MCF 10A (cell line): Measurements from ENCODE around the gene KLHL40. TPM values are rescaled to one million over a fixed set of nuclear protein-coding genes. Genes with fewer than 3 reads are reported as not detected.

Experiments
- BruUV-seq: library from RNA; stranded (reverse); fragments of 400-500 nt; replicated peaks from 2 replicates; lab custom pipeline; 2021; lab: Mats Ljungman, UMichigan
- CTCF ChIA-PET: fragments of 300-600 bp; sonication (Branson Sonifier 250); formaldehyde crosslinking; extraction: SDS; loops from one replicate; lab custom pipeline; 2021; ENCODE audit warnings: antibody characterized with exemption, inconsistent platforms; lab: Yijun Ruan, JAX
- POLR2A ChIA-PET: fragments of 300-600, 350-650 bp; sonication (Branson Sonifier 250); formaldehyde crosslinking; extraction: SDS; loops from one replicate; lab custom pipeline; 2020; ENCODE audit warnings: antibody characterized with exemption, inconsistent platforms; lab: Yijun Ruan, JAX
- DNase-seq: peaks from one replicate; pipeline ENCODE4 v3.0.0-alpha.2; 2018; ENCODE audit not compliant: unreplicated experiment
- H3K27ac Mint-ChIP-seq: one replicate; pipeline ENCODE4 v1.8.0; 2022; ENCODE audit warnings: mild to moderate bottlenecking, low read depth, mixed read lengths; ENCODE audit not compliant: unreplicated experiment
- H3K27me3 Mint-ChIP-seq: one replicate; pipeline ENCODE4 v1.8.0; 2022; ENCODE audit warnings: mixed read lengths; ENCODE audit not compliant: insufficient read depth, unreplicated experiment
- H3K36me3 Mint-ChIP-seq: one replicate; pipeline ENCODE4 v1.8.0; 2022; ENCODE audit warnings: mild to moderate bottlenecking, moderate library complexity, mixed read lengths; ENCODE audit not compliant: insufficient read depth, unreplicated experiment
- H3K4me1 Mint-ChIP-seq: one replicate; pipeline ENCODE4 v1.8.0; 2022; ENCODE audit warnings: mixed read lengths; ENCODE audit not compliant: insufficient read depth, unreplicated experiment
- H3K4me3 Mint-ChIP-seq: one replicate; pipeline ENCODE4 v1.8.0; 2022; ENCODE audit warnings: mild to moderate bottlenecking, moderate library complexity, mixed read lengths; ENCODE audit not compliant: unreplicated experiment
- H3K9me3 Mint-ChIP-seq: one replicate; pipeline ENCODE4 v1.8.0; 2022; ENCODE audit warnings: mixed read lengths; ENCODE audit not compliant: unreplicated experiment
- intact Hi-C: fragments of 100-400 bp; cut with micrococcal nuclease; formaldehyde crosslinking; loops from 2 replicates; pipeline ENCODE4 v1.14.1; 2022
- total RNA-seq: library from RNA; stranded (reverse); gene quantifications from 2 replicates; pipeline ENCODE4 v1.2.3, GENCODE V29; 2022
- TF ChIP-seq, protein P1 (sequence below): fragments of 200-600 bp; IDR thresholded peaks from one replicate; pipeline ENCODE4 v1.8.0; 2022; ENCODE audit warnings: antibody characterized with exemption, mild to moderate bottlenecking; ENCODE audit not compliant: unreplicated experiment

KLHL40 gene
- total RNA-seq, 1 experiment from 2014 or later: not detected

DNA sequence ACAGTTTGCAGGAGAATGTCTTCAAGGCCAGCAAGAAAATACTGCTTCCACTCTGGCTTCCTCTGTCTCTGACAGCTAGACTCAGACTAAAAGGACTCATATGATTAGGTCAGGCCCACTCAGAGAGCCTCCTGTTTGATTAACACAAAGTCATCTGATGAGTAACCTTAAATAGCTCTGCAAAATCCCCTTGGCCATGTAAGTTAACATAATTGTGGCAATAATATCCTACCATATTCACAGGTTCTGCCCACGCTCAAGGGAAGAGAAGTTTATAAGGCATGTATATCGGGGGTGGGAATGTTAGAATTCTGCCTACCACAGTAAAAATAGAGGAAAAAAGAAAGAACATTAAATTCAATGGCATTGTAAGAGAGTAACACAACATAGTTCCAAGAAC is 37.9 kb downstream of the KLHL40 start:
- no TSS peak for BruUV-seq
- TF ChIP-seq, protein P1, sequence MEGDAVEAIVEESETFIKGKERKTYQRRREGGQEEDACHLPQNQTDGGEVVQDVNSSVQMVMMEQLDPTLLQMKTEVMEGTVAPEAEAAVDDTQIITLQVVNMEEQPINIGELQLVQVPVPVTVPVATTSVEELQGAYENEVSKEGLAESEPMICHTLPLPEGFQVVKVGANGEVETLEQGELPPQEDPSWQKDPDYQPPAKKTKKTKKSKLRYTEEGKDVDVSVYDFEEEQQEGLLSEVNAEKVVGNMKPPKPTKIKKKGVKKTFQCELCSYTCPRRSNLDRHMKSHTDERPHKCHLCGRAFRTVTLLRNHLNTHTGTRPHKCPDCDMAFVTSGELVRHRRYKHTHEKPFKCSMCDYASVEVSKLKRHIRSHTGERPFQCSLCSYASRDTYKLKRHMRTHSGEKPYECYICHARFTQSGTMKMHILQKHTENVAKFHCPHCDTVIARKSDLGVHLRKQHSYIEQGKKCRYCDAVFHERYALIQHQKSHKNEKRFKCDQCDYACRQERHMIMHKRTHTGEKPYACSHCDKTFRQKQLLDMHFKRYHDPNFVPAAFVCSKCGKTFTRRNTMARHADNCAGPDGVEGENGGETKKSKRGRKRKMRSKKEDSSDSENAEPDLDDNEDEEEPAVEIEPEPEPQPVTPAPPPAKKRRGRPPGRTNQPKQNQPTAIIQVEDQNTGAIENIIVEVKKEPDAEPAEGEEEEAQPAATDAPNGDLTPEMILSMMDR: no peak
- Mint-ChIP-seq H3K27me3 (peaks cover 10% of the 10 kb centered on the region), H3K4me1 (peaks cover 9% of the 10 kb centered on the region), H3K9me3 (no peaks in the 10 kb centered on the region), H3K4me3 (no peak overlapping the region), H3K36me3 (no peaks in the 10 kb centered on the region), H3K27ac (no peak overlapping the region)
- DNase-seq: no peak
- intact Hi-C loops: no loop called here
- CTCF ChIA-PET: interaction anchor here (0.7 kb wide), 1 partner anchor 156 kb away, joined by 3 read pairs; no protein-coding TSS in a partner anchor
- POLR2A ChIA-PET: interaction anchor here (0.8 to 1.0 kb wide), 3 partner anchors 12 to 140 kb away, joined by 3 read pairs; no protein-coding TSS in a partner anchor

DNA sequence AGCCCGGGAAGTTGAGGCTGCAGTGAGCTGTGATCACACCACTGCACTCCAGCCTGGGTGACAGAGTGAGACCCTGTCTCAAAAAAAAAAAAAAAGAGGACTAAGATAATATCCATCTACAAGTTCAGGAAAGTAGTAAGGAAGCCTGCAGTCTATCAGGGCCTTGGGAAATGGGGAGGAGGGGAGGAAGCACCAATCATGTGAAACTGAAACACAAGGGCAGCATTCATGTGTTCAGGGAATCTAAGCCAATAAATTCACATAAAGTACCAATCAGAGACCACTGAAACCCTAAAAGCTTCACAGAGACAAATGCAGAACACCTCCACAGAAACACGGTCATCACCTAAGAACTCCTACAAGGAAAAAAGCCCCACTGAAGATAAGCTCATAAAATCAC is 40.1 kb downstream of the KLHL40 start:
- BruUV-seq: no TSS peak
- DNase-seq: no peak
- Mint-ChIP-seq H3K27me3 (peaks cover 10% of the 10 kb centered on the region), H3K4me1 (peaks cover 7% of the 10 kb centered on the region), H3K9me3 (no peaks in the 10 kb centered on the region), H3K4me3 (no peak overlapping the region), H3K36me3 (no peaks in the 10 kb centered on the region), H3K27ac (no peak overlapping the region)
- POLR2A ChIA-PET: no interaction called here
- CTCF ChIA-PET: interaction anchor here (0.6 kb wide), 1 partner anchor 94 kb away, joined by 4 read pairs; no protein-coding TSS in a partner anchor
- TF ChIP-seq, protein P1: no peak
- intact Hi-C loops: no loop called here

DNA sequence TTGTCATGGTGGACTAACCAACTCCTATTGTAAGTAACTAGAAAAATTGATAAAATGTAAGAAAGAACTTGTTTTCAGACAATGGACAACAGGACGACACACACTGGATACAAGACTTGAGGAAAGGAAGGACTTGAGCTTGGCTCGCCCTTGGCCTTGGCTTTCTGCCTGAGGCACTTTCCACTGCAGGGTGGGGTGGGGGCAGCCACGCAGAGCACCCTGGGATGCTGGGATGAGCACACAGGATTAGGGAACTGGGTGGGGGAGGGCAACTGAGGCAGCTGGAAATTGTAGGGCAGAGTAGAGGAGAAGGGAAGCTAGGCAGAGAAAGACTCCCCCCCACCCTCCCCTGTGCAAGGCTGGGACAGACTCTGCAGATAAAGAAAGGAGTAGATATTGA is 42.7 kb downstream of the KLHL40 start:
- POLR2A ChIA-PET: no interaction called here
- DNase-seq: no peak
- no TSS peak for BruUV-seq
- Mint-ChIP-seq H3K9me3 (no peaks in the 10 kb centered on the region), H3K27ac (no peak overlapping the region), H3K4me1 (peaks cover 5% of the 10 kb centered on the region), H3K4me3 (no peak overlapping the region), H3K36me3 (no peaks in the 10 kb centered on the region), H3K27me3 (peaks cover 10% of the 10 kb centered on the region)
- CTCF ChIA-PET: no interaction called here
- TF ChIP-seq, protein P1: no peak
- intact Hi-C loops: no loop called here

DNA sequence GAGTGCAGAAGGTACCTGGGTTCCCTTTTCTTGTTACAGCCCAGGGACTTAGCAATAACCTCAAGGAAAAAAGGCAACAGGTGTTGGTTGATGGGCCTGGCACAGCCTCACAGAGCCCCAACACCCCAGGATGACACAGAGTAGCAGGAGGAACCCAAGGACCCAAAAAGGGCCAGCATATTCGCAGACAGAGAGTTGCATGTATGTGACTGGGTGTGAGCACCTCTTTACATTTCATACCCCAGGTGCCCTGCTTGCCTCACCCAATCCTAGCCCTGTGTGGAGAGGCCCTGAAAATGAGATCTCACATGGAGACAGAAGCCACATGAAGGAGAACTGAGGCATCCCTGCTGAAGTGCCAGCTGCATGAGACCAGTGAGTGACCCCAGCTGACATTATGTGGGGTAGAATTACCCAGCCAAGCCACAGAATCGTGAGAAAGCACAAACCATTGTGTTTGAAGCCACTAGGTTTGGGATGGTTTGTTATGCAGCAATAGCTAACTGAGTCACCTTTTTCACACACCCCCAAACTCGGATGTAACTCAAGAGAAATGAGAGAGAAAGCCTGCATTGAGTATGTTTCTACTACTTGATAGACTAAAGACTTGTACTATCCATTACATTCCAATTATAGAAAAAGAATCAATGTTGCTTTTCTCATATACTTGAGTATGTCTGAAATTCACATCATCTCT is 43.5 kb downstream of the KLHL40 start:
- no peaks in the 10 kb centered on the region for H3K36me3 Mint-ChIP-seq
- H3K4me3 Mint-ChIP-seq: no peak overlapping the region
- H3K9me3 Mint-ChIP-seq: no peaks in the 10 kb centered on the region
- intact Hi-C loops: no loop called here
- H3K27ac Mint-ChIP-seq: no peak overlapping the region
- H3K27me3 Mint-ChIP-seq: peaks cover 10% of the 10 kb centered on the region
- peaks cover 5% of the 10 kb centered on the region for H3K4me1 Mint-ChIP-seq
- CTCF ChIA-PET: interaction anchor here (0.6 kb wide), 1 partner anchor 13 kb away, joined by 3 read pairs; no protein-coding TSS in a partner anchor
- DNase-seq: no peak
- POLR2A ChIA-PET: interaction anchor here (0.6 kb wide), 1 partner anchor 964 kb away, joined by 3 read pairs; no protein-coding TSS in a partner anchor
- no TSS peak for BruUV-seq
- TF ChIP-seq, protein P1: no peak
